ENCODE data around the gene ITGA5. TPM values are rescaled to one million over a fixed set of nuclear protein-coding genes. Genes with fewer than 3 reads are reported as not detected.

Gene ITGA5
- total and polyA plus RNA-seq, 2 of the 13 experiments (the other 11 are each of a cell fraction or from before 2014, with no cell fraction given), result 0.20 to 0.40 TPM

- H3K9ac ChIP-seq (ENCODE audit: insufficient read depth, low read depth, low read length), result no peak overlapping the region
- intact Hi-C loops (cut with micrococcal nuclease; ENCODE audit: unreplicated experiment), result no loop called here
- FAIRE-seq, result no peak
- no peaks in the 10 kb centered on the region for H3K9me3 ChIP-seq (ENCODE audit: low read length)
- ATAC-seq, result no peak
- no peak for DNase-seq (ENCODE audit: low spot score)
- H3K4me1 ChIP-seq (ENCODE audit: insufficient read depth, low read length), result no peaks in the 10 kb centered on the region
- no peak overlapping the region for H3K27ac ChIP-seq (ENCODE audit: extremely low read length, insufficient read depth, low read length)
- no TSS peak for BruUV-seq (replicated peaks)
- no peaks in the 10 kb centered on the region for H3K36me3 ChIP-seq (replicated peaks in 1 of 2; ENCODE audit: control insufficient read depth in 1 of 2, insufficient read depth in 2 of 2, low read length in 2 of 2)
- no peaks in the 10 kb centered on the region for H4K20me1 ChIP-seq (ENCODE audit: insufficient read depth, low read length)
- no peak overlapping the region for H3K4me2 ChIP-seq (ENCODE audit: low read depth, low read length)
- no peak overlapping the region for H3K4me3 ChIP-seq (replicated peaks in 1 of 3; ENCODE audit: insufficient read depth in 1 of 3, low read depth in 2 of 3, low read length in 3 of 3)
- no peak overlapping the region for H2AFZ ChIP-seq (ENCODE audit: low read length)
- no peaks in the 10 kb centered on the region for H3K79me2 ChIP-seq (ENCODE audit: insufficient read depth, low read length)
- in situ Hi-C loops (cut with HindIII; ENCODE audit: extremely low pct_ligation_motif_present, low pct_unique_long_range_greater_than_20kb), result no loop called here
- CTCF ChIA-PET (ENCODE audit: low intra/inter-chr PET ratio, low total read pairs), result no interaction called here
- H3K27me3 ChIP-seq (ENCODE audit: control insufficient read depth in 1 of 2, insufficient read depth in 2 of 2, low read length in 2 of 2), result peaks cover 0 to 14% of the 10 kb centered on the region in 2 experiments; a peak in 2 of 5 replicates
- POLR2A ChIA-PET, result no interaction called here
- TF ChIP-seq ZNF780A (CRISPR knock-in tag; IDR thresholded peaks at IDR 0.05), result no peak
- no peak for TF ChIP-seq ZSCAN31 (CRISPR knock-in tag; IDR thresholded peaks at IDR 0.05; ENCODE audit: low read depth)
- TF ChIP-seq HOMEZ (CRISPR knock-in tag; IDR thresholded peaks at IDR 0.05; ENCODE audit: low read depth), result no peak
- TF ChIP-seq LCORL (IDR thresholded peaks at IDR 0.05), result no peak
- no peak for TF ChIP-seq LCORL (CRISPR knock-in tag; IDR thresholded peaks at IDR 0.05)
- no peak for TF ChIP-seq MYNN (CRISPR knock-in tag; IDR thresholded peaks at IDR 0.05; ENCODE audit: low read depth)
- no peak for TF ChIP-seq GATAD1 (CRISPR knock-in tag; IDR thresholded peaks at IDR 0.05)
- TF ChIP-seq ZNF749 (CRISPR knock-in tag; IDR thresholded peaks at IDR 0.05; ENCODE audit: borderline replicate concordance), result no peak
- TF ChIP-seq KDM6A (CRISPR knock-in tag; IDR thresholded peaks at IDR 0.05; ENCODE audit: low read depth), result no peak
- no peak for TF ChIP-seq ZNF513 (CRISPR knock-in tag; conservative IDR thresholded peaks at IDR 0.05)
- no peak for TF ChIP-seq ZNF691 (CRISPR knock-in tag; IDR thresholded peaks at IDR 0.05; ENCODE audit: borderline replicate concordance, low read depth)
- TF ChIP-seq ZNF670 (CRISPR knock-in tag; IDR thresholded peaks at IDR 0.05; ENCODE audit: borderline replicate concordance), result no peak
- no peak for TF ChIP-seq ARID3A (IDR thresholded peaks at IDR 0.05; ENCODE audit: low read depth, low read length)
- no peak for TF ChIP-seq ZNF574 (CRISPR knock-in tag; IDR thresholded peaks at IDR 0.05)
- TF ChIP-seq MXD3 (CRISPR knock-in tag; IDR thresholded peaks at IDR 0.05), result no peak
- TF ChIP-seq RNF2 (conservative IDR thresholded peaks at IDR 0.05; ENCODE audit: low read depth), result no peak
Observed at GRCh38 chr12:54455760-54456469, 36.8 kb upstream of the ITGA5 start.
